Sciatic nerve (tissue), 2 donors: ENCODE data around the gene NUDT6. TPM values are rescaled to one million over a fixed set of nuclear protein-coding genes. Genes with fewer than 3 reads are reported as not detected.
"Not testable (repeated sequence)": the region's sequence is repeated elsewhere in the genome, so short reads cannot be mapped to it uniquely, and the experiment has no call there.

Experiments
- ATAC-seq: fragments of 200-7000 bp; cut with Tn5 transposase; one replicate; pipeline ENCODE4 v1.9.1; 2020; ENCODE audit warnings: mild to moderate bottlenecking, moderate library complexity
- DNase-seq: peaks from one replicate; pipeline ENCODE4 v3.0.0-alpha.2; 2020; ENCODE audit warnings: low spot score
- intact Hi-C: fragments of 100-400 bp; cut with DNase I; formaldehyde crosslinking; loops from one replicate; pipeline ENCODE4 v1.14.2; 2022
- total RNA-seq: library from RNA; stranded (reverse); fragmentation: NEBNext Ultra II Directional; extraction: Animal tissue kit (Norgen Biotek cat#: 25700); gene quantifications from one replicate; pipeline ENCODE4 v1.2.1, GENCODE V29; 2021
- donor health status: DM: no; HTN: no; CAD: no.
- donor health status: DM: no; HTN: no; CAD: no.

The NUDT6 gene
- total RNA-seq, 1 donor from 2014 or later: 7.7 TPM

GRCh38 chr4:122847931-122848330, 74.5 kb downstream of the NUDT6 start:
- intact Hi-C loops: no loop called here

GRCh38 chr4:122845760-122846159, 76.6 kb downstream of the NUDT6 start:
- intact Hi-C loops: no loop called here
- DNase-seq (no peak), ATAC-seq (no peak)

More at GRCh38 chr4:122847931-122848330, 74.5 kb downstream of the NUDT6 start:
- DNase-seq: no peak
- no peak for ATAC-seq

GRCh38 chr4:122845066-122845465, 77.3 kb downstream of the NUDT6 start:
- intact Hi-C loops: no loop called here

GRCh38 chr4:122844391-122844790, 78.0 kb downstream of the NUDT6 start:
- DNase-seq, ATAC-seq, intact Hi-C loops: not testable (repeated sequence)

More at GRCh38 chr4:122845066-122845465, 77.3 kb downstream of the NUDT6 start:
- DNase-seq: no peak
- ATAC-seq: no peak

- ATAC-seq: no peak
- DNase-seq: no peak
Measured at GRCh38 chr4:122842984-122843531, 79.3 kb downstream of the NUDT6 start.

More at GRCh38 chr4:122842984-122843531, 79.3 kb downstream of the NUDT6 start:
- intact Hi-C loops: no loop called here

Other genes starting within 250 kb of the NUDT6 start
- gene BBS12, start 189.9 kb downstream of the NUDT6 start, total RNA-seq: 4.2 TPM
- gene FGF2, start 95.8 kb downstream of the NUDT6 start, total RNA-seq: 30.5 TPM